ENCODE results near the gene CCDC85A.

GRCh38 chr2:56167616-56168562, 15.9 kb upstream of the CCDC85A start:
- TF ChIP-seq, protein P1, sequence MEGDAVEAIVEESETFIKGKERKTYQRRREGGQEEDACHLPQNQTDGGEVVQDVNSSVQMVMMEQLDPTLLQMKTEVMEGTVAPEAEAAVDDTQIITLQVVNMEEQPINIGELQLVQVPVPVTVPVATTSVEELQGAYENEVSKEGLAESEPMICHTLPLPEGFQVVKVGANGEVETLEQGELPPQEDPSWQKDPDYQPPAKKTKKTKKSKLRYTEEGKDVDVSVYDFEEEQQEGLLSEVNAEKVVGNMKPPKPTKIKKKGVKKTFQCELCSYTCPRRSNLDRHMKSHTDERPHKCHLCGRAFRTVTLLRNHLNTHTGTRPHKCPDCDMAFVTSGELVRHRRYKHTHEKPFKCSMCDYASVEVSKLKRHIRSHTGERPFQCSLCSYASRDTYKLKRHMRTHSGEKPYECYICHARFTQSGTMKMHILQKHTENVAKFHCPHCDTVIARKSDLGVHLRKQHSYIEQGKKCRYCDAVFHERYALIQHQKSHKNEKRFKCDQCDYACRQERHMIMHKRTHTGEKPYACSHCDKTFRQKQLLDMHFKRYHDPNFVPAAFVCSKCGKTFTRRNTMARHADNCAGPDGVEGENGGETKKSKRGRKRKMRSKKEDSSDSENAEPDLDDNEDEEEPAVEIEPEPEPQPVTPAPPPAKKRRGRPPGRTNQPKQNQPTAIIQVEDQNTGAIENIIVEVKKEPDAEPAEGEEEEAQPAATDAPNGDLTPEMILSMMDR (IDR thresholded peaks at IDR 0.05): no peak
- TF ChIP-seq POLR2A (IDR thresholded peaks at IDR 0.05): no peak

Measured in lower leg skin (tissue), 3 donors.